ENCODE results near the gene RNF144A. TPM values are rescaled to one million over a fixed set of nuclear protein-coding genes. Genes with fewer than 3 reads are reported as not detected.
A peak's percentile ranks its signal among the peaks of the same experiment; 100 is the strongest.

Gene RNF144A
- total RNA-seq, 1 donor: 4.3 TPM

DNA sequence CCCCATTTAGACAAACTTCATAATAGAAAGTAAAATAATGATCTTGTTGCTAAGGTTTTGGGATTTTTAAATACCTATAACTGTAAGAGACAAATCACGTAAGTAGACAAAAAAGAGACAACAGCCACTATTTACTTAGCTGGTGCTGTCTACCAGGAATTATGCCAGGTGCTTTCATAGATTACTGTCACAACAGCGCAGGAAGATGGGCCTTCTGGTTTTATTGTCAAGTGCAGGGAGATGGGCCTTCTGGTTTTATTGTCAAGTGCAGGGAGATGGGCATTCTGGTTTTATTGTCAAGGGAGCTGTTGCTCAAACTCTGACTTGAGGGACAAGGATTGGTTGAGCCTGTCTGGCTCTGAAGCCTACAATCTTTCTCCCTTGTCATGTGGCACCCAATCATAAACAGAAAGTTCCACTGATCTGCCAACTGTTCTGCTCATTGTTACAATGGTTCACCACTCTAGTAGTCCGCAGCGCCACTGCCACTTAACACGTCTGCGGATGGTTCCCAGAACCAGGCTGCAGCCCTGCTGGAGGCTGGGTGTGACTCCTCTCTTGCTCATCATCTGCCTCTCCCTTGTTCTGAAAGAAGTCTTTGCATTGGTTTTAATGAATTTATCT lies 95.0 kb downstream of the RNF144A start:
- H3K4me3 ChIP-seq (ENCODE audit: low read depth, low read length): no peak overlapping the region
- peak; percentile 60 for DNase-seq (ENCODE audit: low read depth)
- TF ChIP-seq, protein P1, sequence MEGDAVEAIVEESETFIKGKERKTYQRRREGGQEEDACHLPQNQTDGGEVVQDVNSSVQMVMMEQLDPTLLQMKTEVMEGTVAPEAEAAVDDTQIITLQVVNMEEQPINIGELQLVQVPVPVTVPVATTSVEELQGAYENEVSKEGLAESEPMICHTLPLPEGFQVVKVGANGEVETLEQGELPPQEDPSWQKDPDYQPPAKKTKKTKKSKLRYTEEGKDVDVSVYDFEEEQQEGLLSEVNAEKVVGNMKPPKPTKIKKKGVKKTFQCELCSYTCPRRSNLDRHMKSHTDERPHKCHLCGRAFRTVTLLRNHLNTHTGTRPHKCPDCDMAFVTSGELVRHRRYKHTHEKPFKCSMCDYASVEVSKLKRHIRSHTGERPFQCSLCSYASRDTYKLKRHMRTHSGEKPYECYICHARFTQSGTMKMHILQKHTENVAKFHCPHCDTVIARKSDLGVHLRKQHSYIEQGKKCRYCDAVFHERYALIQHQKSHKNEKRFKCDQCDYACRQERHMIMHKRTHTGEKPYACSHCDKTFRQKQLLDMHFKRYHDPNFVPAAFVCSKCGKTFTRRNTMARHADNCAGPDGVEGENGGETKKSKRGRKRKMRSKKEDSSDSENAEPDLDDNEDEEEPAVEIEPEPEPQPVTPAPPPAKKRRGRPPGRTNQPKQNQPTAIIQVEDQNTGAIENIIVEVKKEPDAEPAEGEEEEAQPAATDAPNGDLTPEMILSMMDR (IDR thresholded peaks at IDR 0.05; ENCODE audit: insufficient read depth, low read depth, low read length): no peak

DNA sequence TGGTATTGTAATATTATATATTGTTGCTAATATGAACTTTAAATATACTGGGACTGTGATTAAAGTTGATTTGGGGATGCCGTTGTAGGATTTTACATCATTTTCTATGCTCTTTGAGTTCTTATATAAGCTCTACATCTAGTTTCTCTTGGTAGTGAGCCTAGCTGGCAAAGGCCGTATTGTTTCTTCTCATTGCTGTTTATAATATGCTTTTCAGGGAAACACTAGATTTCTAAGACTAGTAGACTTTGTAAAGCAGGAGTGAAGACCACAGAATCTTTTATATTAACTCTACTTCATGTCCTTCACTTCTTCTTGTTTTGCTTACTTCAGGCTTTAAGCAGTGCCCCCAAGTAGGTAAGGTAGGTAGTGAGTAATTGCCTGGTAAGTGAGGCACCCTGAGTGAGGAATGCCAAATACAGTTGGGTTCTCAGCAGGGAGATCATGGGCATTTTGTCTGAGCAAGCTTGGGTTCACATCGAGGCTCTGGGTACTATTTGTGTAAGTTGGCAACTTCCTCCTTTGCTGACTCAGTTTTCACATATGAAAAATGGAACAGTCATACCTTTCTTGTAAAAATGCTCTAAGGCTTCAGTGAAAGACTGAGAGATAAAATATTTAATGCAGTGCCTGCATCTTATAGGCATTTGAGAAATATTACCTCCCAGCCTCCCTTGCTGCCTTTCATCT lies 96.4 kb downstream of the RNF144A start:
- no peak for DNase-seq (ENCODE audit: low read depth)
- H3K4me3 ChIP-seq (ENCODE audit: low read depth, low read length): no peak overlapping the region
- TF ChIP-seq, protein P1 (IDR thresholded peaks at IDR 0.05; ENCODE audit: insufficient read depth, low read depth, low read length): no peak

DNA sequence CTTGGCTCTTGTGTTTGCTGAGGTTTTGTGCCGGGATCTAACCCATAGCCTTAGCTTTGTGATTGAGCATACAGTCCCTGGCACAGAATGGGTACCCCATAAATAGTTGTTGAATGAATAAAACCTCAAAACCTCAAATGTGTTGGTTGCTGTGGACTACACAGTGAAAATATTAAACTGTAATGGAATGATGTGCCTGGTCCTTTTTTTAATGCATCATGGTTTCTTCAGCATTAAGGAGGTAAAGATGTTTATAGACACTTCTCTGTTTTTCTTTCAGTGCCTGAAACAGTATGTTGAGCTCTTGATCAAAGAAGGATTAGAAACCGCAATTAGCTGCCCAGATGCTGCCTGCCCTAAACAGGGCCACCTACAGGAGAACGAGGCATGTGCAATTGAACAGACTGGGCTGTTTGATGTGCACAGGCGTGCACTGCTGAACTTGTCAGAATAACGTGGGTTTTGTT lies 97.0 kb downstream of the RNF144A start:
- TF ChIP-seq, protein P1 (IDR thresholded peaks at IDR 0.05; ENCODE audit: insufficient read depth, low read depth, low read length): peak; percentile 56
- DNase-seq (ENCODE audit: low read depth): peak; percentile 78

DNA sequence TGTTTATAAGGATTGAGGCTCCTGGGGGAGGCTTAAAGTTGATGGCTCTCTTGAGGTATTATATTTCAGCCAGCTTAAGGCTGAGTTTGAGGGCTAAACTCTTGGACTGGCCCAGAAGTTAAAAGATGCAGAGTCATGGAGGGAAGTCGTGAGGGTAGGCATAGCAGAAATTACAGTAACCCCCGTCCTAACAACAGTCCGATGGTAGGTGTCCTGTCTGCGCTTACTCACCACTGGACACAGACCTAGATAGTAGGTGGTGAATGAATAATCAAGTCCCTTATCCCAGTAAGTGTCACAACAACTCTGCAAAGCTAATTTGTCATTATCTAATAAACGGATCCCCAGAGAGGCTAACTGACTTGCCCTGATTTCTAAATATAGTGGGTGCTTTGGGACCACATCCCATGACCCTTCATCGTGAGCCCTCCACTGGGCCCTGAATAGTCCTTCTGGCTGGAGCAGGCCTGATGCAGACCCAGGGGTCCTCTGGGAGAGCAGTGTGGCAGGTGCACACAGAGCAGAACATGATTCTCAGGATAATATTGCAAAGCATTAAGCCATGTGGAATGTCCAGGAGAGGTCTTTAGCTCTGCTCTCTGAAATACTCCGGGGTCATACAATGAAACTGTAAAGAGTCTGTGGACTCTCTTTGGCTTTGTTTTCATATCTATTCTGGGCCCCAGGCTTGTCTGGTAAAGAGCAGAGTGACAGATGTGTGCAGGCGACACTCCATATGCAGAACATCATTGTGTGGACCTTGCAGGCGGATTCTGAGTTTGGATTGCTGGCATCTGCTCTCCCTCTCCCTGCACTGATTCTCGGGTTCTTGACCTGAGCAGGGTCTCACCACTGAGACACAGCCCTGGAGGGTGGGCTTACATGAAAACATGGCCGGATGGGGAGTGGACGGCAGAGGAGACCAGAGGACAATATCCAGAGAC lies 98.1 kb downstream of the RNF144A start:
- no peak overlapping the region for H3K4me3 ChIP-seq (ENCODE audit: low read depth, low read length)
- TF ChIP-seq, protein P1 (IDR thresholded peaks at IDR 0.05; ENCODE audit: insufficient read depth, low read depth, low read length): no peak
- no peak for DNase-seq (ENCODE audit: low read depth)

More for the DNA sequence above, 97.0 kb downstream of the RNF144A start:
- no peak overlapping the region for H3K4me3 ChIP-seq (ENCODE audit: low read depth, low read length)

DNA sequence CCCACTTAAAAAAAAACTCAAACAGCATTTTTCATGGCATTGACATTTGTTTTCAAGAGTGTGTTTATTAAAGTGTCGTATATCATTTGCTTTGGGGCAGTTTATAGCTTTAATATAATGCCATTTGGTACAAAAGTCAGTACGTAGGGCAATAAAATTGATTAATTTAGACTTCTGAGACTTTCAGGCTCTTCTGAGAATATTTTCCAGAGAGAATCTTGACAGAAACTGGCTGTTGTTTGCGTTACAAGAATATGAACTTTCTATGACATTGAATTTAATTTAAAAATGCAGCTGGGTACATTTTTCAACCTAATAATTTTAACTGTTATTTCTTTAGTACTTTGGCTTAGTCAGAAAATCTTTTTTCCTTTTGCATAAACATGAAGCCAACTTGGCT lies 98.9 kb downstream of the RNF144A start:
- TF ChIP-seq, protein P1 (IDR thresholded peaks at IDR 0.05; ENCODE audit: insufficient read depth, low read depth, low read length): no peak
- no peak for DNase-seq (ENCODE audit: low read depth)
- no peak overlapping the region for H3K4me3 ChIP-seq (ENCODE audit: low read depth, low read length)

GRCh38 chr2:7016601-7017211 lies 99.5 kb downstream of the RNF144A start:
- no peak for DNase-seq (ENCODE audit: low read depth)
- no peak overlapping the region for H3K4me3 ChIP-seq (ENCODE audit: low read depth, low read length)
- TF ChIP-seq, protein P1 (IDR thresholded peaks at IDR 0.05; ENCODE audit: insufficient read depth, low read depth, low read length): no peak

Measured in fibroblast of villous mesenchyme (primary cell).